ENCODE results near the gene POMP. TPM values are rescaled to one million over a fixed set of nuclear protein-coding genes. Genes with fewer than 3 reads are reported as not detected.

The POMP gene
- total RNA-seq, 1 experiment from 2014 or later: 92.2 TPM

- TF ChIP-seq E2F1 (CRISPR knock-in tag; IDR thresholded peaks at IDR 0.05): no peak
- no peak for TF ChIP-seq E2F4 (CRISPR knock-in tag; IDR thresholded peaks at IDR 0.05; ENCODE audit: borderline replicate concordance, low read depth)
- no peak for TF ChIP-seq ZBTB21 (CRISPR knock-in tag; IDR thresholded peaks at IDR 0.05; ENCODE audit: borderline replicate concordance)
- TF ChIP-seq, protein P1, sequence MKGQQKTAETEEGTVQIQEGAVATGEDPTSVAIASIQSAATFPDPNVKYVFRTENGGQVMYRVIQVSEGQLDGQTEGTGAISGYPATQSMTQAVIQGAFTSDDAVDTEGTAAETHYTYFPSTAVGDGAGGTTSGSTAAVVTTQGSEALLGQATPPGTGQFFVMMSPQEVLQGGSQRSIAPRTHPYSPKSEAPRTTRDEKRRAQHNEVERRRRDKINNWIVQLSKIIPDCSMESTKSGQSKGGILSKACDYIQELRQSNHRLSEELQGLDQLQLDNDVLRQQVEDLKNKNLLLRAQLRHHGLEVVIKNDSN (CRISPR knock-in tag; IDR thresholded peaks at IDR 0.05): no peak
- TF ChIP-seq PRDM15 (CRISPR knock-in tag; IDR thresholded peaks at IDR 0.05): no peak
- TF ChIP-seq, protein P2, sequence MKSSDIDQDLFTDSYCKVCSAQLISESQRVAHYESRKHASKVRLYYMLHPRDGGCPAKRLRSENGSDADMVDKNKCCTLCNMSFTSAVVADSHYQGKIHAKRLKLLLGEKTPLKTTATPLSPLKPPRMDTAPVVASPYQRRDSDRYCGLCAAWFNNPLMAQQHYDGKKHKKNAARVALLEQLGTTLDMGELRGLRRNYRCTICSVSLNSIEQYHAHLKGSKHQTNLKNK (CRISPR knock-in tag; IDR thresholded peaks at IDR 0.05): no peak
- no peak for TF ChIP-seq ATF2 (CRISPR knock-in tag; IDR thresholded peaks at IDR 0.05; ENCODE audit: borderline replicate concordance, low read depth)
- TF ChIP-seq NR2C2 (CRISPR knock-in tag; IDR thresholded peaks at IDR 0.05): no peak
Measured at GRCh38 chr13:28630869-28631268, 28.1 kb upstream of the POMP start (continued).

GRCh38 chr13:28631801-28632200 lies 27.1 kb upstream of the POMP start:
- Mint-ChIP-seq H3K9me3 (peaks cover 3% of the 10 kb centered on the region; the same call in 1 of the 2 replicates), H3K4me3 (no peak overlapping the region), H3K4me1 (peaks cover 23% of the 10 kb centered on the region), H3K36me3 (no peaks in the 10 kb centered on the region), H3K27me3 (ENCODE audit: low read depth) (no peaks in the 10 kb centered on the region), H3K27ac (no peak overlapping the region)
- TF ChIP-seq CREB1 (CRISPR knock-in tag; IDR thresholded peaks at IDR 0.05) (no peak), TEAD1 (CRISPR knock-in tag; IDR thresholded peaks at IDR 0.05) (no peak), NR1H2 (CRISPR knock-in tag; IDR thresholded peaks at IDR 0.05) (no peak), NFYB (CRISPR knock-in tag; conservative IDR thresholded peaks at IDR 0.05; ENCODE audit: low read depth) (no peak), FOXK1 (CRISPR knock-in tag; IDR thresholded peaks at IDR 0.05) (no peak)
- ATAC-seq (no peak), DNase-seq (ENCODE audit: low spot score) (no peak)
- ChIA-PET CTCF (no interaction called here), POLR2A (no interaction called here)

- Mint-ChIP-seq H3K4me3 (no peak overlapping the region), H3K36me3 (no peaks in the 10 kb centered on the region), H3K9me3 (peaks cover 3% of the 10 kb centered on the region; the same call in 1 of the 2 replicates), H3K27ac (no peak overlapping the region), H3K4me1 (peaks cover 14% of the 10 kb centered on the region), H3K27me3 (ENCODE audit: low read depth) (no peaks in the 10 kb centered on the region)
- ChIA-PET POLR2A (interaction anchor here (0.5 kb wide), 1 partner anchor 264 kb away, joined by 3 read pairs; no protein-coding TSS in a partner anchor), CTCF (interaction anchor here (0.6 to 2.1 kb wide), 2 partner anchors 87 to 307 kb away, joined by 3 to 11 read pairs; no protein-coding TSS in a partner anchor)
- ATAC-seq: no peak
- DNase-seq (ENCODE audit: low spot score): no peak
- TF ChIP-seq TEAD1 (CRISPR knock-in tag; IDR thresholded peaks at IDR 0.05) (no peak), FOXK1 (CRISPR knock-in tag; IDR thresholded peaks at IDR 0.05) (no peak), USF2 (CRISPR knock-in tag; IDR thresholded peaks at IDR 0.05) (no peak), OVOL2 (CRISPR knock-in tag; IDR thresholded peaks at IDR 0.05; ENCODE audit: borderline replicate concordance) (no peak), IRF1 (CRISPR knock-in tag; IDR thresholded peaks at IDR 0.05) (no peak), ZNF138 (CRISPR knock-in tag; conservative IDR thresholded peaks at IDR 0.05) (no peak), ZNF423 (CRISPR knock-in tag; IDR thresholded peaks at IDR 0.05) (no peak), AFF4 (CRISPR knock-in tag; IDR thresholded peaks at IDR 0.05; ENCODE audit: borderline replicate concordance) (no peak)
Measured at GRCh38 chr13:28636069-28636468, 22.9 kb upstream of the POMP start.
